ENCODE results near the gene SEC16A. TPM values are rescaled to one million over a fixed set of nuclear protein-coding genes. Genes with fewer than 3 reads are reported as not detected.
"Not testable (repeated sequence)": the region's sequence is repeated elsewhere in the genome, so short reads cannot be mapped to it uniquely, and the experiment has no call there.

The SEC16A gene
- total RNA-seq, 2 experiments from 2014 or later, result 86.8 to 89.2 TPM

DNA sequence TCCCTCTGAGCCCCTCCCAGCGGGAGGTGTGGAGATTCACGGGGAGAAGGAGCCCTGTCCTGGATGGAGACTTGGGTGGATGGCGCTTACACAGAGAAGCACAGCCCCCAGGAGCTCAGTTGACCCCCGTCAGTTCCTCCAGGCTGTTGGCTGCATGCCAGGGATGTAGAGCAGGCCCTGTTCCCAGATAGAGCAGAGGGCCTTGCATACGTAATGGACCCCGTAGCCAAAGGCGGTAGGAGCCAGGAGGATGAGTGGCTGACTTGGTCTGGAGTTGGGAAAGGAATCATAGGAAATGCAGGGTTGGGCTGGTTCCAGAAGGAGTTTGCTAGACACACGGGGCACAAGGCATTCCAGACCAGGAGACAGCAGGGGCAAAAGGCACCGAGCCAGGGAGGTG, 69.9 kb downstream of the SEC16A start:
- Mint-ChIP-seq H3K4me3 (no peak overlapping the region), H3K36me3 (ENCODE audit: low read depth) (peaks cover 49% of the 10 kb centered on the region), H3K27ac (no peak overlapping the region), H3K9me3 (ENCODE audit: insufficient read depth) (no peaks in the 10 kb centered on the region), H3K4me1 (ENCODE audit: low read depth) (peaks cover 41% of the 10 kb centered on the region), H3K27me3 (ENCODE audit: low read depth) (no peaks in the 10 kb centered on the region)
- DNase-seq (no peak), ATAC-seq (no peak)
- POLR2A ChIA-PET, result no interaction called here
- CTCF ChIA-PET, result no interaction called here

DNA sequence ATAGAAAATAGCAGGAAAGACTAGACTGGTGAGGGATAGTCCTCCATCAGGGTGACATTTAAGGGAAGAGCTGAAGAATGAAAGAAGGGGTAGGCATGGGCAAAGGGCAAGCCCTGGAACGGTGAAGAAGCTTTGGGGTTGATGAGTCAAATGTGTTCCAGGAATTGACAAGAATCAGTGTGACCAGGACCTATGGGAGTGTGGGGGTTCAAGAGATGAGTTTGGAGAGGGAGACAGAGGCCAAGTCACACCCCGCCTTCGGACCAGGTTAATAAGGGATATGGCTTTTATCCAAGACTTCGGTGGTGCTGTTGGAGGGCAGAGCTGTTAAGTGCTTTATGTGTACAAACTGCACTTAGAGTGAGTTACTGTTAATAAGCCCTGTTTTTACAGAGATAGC, 71.5 kb downstream of the SEC16A start:
- Mint-ChIP-seq H3K27ac (peak overlapping the region; percentile 92), H3K4me1 (ENCODE audit: low read depth) (peaks cover 51% of the 10 kb centered on the region), H3K4me3 (peak overlapping the region; percentile 92), H3K9me3 (ENCODE audit: insufficient read depth) (no peaks in the 10 kb centered on the region), H3K36me3 (ENCODE audit: low read depth) (peaks cover 51% of the 10 kb centered on the region), H3K27me3 (ENCODE audit: low read depth) (no peaks in the 10 kb centered on the region)
- ChIA-PET POLR2A (interaction anchor here (0.6 to 2.9 kb wide), 2 partner anchors 10 to 98 kb away, joined by 3 to 13 read pairs; partner anchors contain the start of gene SNAPC4), CTCF (no interaction called here)
- DNase-seq, result no peak
- ATAC-seq, result no peak

DNA sequence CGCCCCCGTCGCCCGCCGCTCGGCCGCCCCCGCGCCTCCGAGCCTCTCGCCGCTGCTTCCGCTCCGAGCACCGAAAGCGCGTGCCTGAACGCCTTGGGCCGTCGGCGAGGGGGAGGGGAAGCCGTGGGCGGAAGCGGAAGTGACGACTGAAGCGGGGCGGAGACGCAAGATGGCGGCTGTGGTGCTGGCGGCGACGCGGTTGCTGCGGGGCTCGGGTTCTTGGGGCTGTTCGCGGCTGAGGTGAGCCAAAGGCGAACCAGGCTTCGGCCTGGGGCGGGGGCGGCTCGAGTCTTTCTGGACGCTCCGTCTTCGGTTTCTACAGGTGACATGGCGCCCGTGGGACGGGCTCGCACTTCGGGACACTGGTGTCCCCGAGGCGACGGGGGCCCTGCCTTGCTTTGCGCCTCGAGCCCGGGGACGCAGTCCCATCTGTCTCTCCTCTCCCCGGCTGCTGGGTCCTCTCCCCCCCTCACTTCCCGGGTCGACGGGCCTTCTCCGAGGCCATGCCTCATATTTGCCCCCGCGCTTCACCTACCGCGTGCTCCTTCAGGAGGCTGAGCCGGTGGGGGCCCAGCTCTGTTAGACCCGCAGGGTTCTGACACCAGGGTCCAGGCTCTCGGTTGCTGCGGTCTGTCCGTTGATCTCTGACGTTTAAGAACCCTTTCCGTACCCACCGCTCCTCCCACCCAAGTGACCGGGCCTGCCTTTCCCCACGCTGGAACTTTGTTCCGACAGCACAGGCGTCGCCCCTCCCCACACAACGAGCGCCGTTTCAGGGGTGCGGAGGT, 72.1 kb downstream of the SEC16A start, which contains the start of the genes ENTR1 and PMPCA:
Gene ENTR1 (minus strand): TSS at position 115 of the 788 bp plus-strand sequence. CDS start 217 bp downstream, outside the sequence.
Gene PMPCA (plus strand): TSS at position 159 of the 788 bp plus-strand sequence. CDS start 11 bp downstream, at position 170.
- H3K36me3 Mint-ChIP-seq (ENCODE audit: low read depth), result peaks cover 50% of the 10 kb centered on the region
- peaks cover 56% of the 10 kb centered on the region for H3K4me1 Mint-ChIP-seq (ENCODE audit: low read depth)
- peak; percentile 82 for ATAC-seq
- DNase-seq, result peak; percentile 95
- no peaks in the 10 kb centered on the region for H3K27me3 Mint-ChIP-seq (ENCODE audit: low read depth)
- POLR2A ChIA-PET, result interaction anchor here (0.6 to 2.9 kb wide), 5 partner anchors 9 to 97 kb away, joined by 3 to 13 read pairs (median 4); partner anchors contain the start of genes DNLZ and SNAPC4
- no peaks in the 10 kb centered on the region for H3K9me3 Mint-ChIP-seq (ENCODE audit: insufficient read depth)
- peak within 1 kb of the TSS; percentile 92 for H3K4me3 Mint-ChIP-seq
- peak within 1 kb of the TSS; percentile 94 for H3K27ac Mint-ChIP-seq
- CTCF ChIA-PET, result interaction anchor here (1.0 to 1.8 kb wide), 4 partner anchors 10 to 234 kb away, joined by 3 to 14 read pairs (median 4); partner anchors contain the start of gene DNLZ

DNA sequence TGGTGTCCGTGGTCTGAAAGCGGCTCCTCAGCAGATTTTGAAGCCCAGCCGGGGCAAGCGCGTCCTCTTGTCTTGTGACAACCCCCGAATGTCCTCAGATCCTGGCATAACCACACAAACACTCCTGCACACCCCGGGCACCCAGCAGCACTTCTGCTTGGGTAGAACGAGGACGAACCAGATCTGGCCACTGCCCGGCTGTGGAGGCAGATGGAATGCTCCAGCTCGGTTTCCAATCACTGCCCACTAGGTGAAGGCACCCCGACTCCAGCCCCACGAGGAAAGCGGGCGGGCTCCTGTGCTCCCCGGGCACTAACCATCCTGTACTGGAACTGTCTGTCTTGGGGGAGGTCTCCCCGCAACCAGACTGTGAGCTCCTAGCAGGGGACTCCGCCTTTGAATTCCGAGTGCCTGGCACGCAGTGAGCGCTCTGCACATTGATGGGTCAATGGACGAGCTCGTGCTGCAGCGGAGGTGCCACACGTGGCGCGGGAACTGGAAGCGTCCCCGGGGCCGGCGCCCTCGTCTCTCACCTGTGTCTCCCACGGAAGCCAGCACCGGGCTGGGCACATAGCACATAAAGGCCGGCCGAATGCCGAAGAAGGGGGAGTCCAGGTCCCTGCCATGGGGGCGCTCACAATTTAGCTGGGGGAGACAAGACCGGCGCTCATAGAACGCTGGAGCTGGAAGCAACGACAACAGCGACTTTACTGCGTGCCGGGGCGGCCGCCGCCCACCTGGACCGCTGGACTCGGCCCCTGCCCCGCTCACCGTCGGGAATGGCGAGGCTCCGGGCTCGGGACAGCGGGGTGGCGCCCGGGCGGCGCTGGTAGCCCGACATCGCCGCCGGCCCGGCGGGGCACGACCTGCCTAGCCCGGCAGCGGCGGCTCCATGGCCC, 73.0 kb downstream of the SEC16A start:
- DNase-seq, result peak; percentile 50
- CTCF ChIA-PET, result interaction anchor here (0.6 to 1.8 kb wide), 6 partner anchors 9 to 432 kb away, joined by 3 to 14 read pairs (median 3); partner anchors contain the start of genes AJM1 and DNLZ
- Mint-ChIP-seq H3K4me1 (ENCODE audit: low read depth) (peaks cover 65% of the 10 kb centered on the region), H3K36me3 (ENCODE audit: low read depth) (peaks cover 56% of the 10 kb centered on the region), H3K27ac (peak overlapping the region; percentile 94), H3K4me3 (peak overlapping the region; percentile 90), H3K9me3 (ENCODE audit: insufficient read depth) (no peaks in the 10 kb centered on the region), H3K27me3 (ENCODE audit: low read depth) (no peaks in the 10 kb centered on the region)
- POLR2A ChIA-PET, result interaction anchor here (0.6 to 2.9 kb wide), 5 partner anchors 9 to 46 kb away, joined by 3 to 13 read pairs (median 4); partner anchors contain the start of genes DNLZ and SNAPC4
- ATAC-seq, result peak; percentile 34

DNA sequence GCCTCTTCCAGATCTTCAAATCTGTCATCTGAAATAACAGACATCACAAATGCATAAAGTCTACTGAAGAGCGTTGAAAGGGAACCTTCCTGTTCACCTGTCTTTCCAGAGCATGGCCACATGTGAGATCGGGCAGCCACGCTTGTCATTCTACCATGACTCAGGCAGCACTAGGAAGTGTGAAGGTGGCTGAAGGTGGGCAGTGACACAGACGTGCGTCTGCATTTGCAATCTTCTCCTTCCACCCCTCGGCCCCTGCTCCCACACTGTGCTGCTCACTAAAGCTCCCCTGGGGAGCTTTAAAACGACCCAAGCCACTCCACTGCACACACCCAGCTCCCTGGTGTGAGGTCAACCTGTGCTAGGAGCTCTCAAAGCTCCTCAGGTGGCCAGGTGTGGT, 74.9 kb downstream of the SEC16A start:
- no peaks in the 10 kb centered on the region for H3K27me3 Mint-ChIP-seq (ENCODE audit: low read depth)
- DNase-seq (no peak), ATAC-seq (no peak)
- H3K4me1 Mint-ChIP-seq (ENCODE audit: low read depth), result peaks cover 75% of the 10 kb centered on the region
- POLR2A ChIA-PET, result no interaction called here
- no peak overlapping the region for H3K27ac Mint-ChIP-seq
- peaks cover 57% of the 10 kb centered on the region for H3K36me3 Mint-ChIP-seq (ENCODE audit: low read depth)
- H3K4me3 Mint-ChIP-seq, result no peak overlapping the region
- CTCF ChIA-PET, result interaction anchor here (1.2 kb wide), 1 partner anchor 45 kb away, joined by 3 read pairs; the partner anchor contains the start of gene DNLZ
- no peaks in the 10 kb centered on the region for H3K9me3 Mint-ChIP-seq (ENCODE audit: insufficient read depth)

DNA sequence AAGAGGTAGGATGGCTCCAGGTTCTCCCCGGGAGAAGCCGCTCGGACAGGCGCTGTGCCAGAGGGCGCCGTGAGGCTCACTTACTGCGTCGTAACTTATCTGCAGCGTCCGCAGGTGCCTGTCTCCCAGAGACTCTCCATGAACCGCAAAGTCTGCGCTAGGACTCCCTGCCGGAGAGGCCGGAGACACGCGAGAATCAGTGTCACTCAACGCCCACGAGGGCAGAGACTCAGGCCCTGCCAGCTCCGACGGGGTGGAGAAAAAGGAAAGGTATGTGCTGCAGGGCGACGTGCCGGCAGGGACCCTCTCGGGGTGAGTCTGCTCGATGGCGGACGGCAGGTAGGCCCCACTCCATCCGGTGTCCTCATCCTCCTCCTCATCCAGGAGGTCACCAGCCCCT, 75.8 kb downstream of the SEC16A start:
- Mint-ChIP-seq H3K4me1 (ENCODE audit: low read depth) (peaks cover 78% of the 10 kb centered on the region), H3K36me3 (ENCODE audit: low read depth) (peaks cover 58% of the 10 kb centered on the region)
- H3K9me3 Mint-ChIP-seq (ENCODE audit: insufficient read depth); DNase-seq; H3K4me3 Mint-ChIP-seq; POLR2A ChIA-PET; H3K27me3 Mint-ChIP-seq (ENCODE audit: low read depth); H3K27ac Mint-ChIP-seq; ATAC-seq; CTCF ChIA-PET: not testable (repeated sequence)

DNA sequence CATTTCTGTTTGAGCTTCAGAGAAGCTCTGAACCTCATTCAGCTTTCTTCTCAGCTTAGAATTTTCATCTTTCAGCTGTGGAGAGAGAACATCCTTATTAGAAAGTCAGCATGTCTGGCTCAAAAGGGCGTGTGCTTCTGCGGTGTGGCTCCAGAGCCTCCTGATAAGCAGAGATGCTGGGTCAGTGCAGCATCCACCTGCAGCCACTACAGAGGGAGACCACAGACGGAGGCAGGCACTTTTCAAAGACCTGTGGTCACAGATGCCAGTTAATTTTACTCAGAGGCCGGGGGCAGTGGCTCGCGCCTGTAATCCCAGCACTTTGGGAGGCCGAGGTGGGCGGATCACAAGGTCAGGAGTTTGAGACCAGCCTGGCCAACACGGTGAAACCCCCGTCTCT, 76.9 kb downstream of the SEC16A start:
- H3K4me3 Mint-ChIP-seq; CTCF ChIA-PET; H3K9me3 Mint-ChIP-seq (ENCODE audit: insufficient read depth); ATAC-seq; H3K27me3 Mint-ChIP-seq (ENCODE audit: low read depth); POLR2A ChIA-PET; DNase-seq; H3K27ac Mint-ChIP-seq: not testable (repeated sequence)
- Mint-ChIP-seq H3K36me3 (ENCODE audit: low read depth) (peaks cover 60% of the 10 kb centered on the region), H3K4me1 (ENCODE audit: low read depth) (peaks cover 75% of the 10 kb centered on the region)

DNA sequence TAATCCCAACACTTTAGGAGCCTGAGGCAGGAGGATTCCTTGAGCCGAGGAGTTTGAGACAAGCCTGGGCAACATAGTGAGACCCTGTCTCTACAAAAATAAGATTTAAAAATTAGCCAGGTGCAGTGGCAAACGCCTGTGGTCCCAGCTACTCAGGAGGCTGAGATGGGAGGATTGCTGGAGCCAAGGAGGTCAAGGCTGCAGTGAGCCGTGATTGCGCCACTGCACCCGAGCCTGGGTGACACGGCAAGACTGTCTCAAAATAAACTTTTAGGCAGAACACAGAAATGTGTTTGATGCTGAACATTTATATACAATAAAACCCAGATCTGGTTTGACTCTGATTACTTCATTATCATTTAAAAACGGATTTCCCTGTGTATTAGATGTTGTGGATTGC, 77.4 kb downstream of the SEC16A start:
- no peaks in the 10 kb centered on the region for H3K9me3 Mint-ChIP-seq (ENCODE audit: insufficient read depth)
- H3K27ac Mint-ChIP-seq, result no peak overlapping the region
- POLR2A ChIA-PET, result no interaction called here
- peaks cover 60% of the 10 kb centered on the region for H3K36me3 Mint-ChIP-seq (ENCODE audit: low read depth)
- H3K4me1 Mint-ChIP-seq (ENCODE audit: low read depth), result peaks cover 78% of the 10 kb centered on the region
- H3K4me3 Mint-ChIP-seq, result no peak overlapping the region
- no peak for ATAC-seq
- H3K27me3 Mint-ChIP-seq (ENCODE audit: low read depth), result no peaks in the 10 kb centered on the region
- no peak for DNase-seq
- CTCF ChIA-PET, result no interaction called here

DNA sequence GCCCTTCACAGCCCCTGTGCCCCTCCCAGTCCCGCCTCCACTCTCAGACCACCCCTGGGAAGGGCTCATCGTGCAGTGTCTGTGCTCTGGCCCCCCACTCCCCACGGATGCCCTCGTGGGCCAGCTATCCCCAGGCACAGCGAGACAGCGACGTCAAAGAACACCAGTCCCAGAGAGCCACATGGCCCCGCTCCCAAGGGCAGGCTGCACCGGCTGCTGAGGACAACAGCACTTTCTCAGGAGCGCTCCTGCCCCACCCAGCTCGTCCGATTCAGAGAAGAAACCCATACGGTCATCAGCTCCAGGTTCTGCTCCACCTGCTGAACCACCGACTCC, 78.1 kb downstream of the SEC16A start:
- peak overlapping the region; percentile 65 for H3K4me3 Mint-ChIP-seq
- H3K27ac Mint-ChIP-seq, result peak overlapping the region; percentile 85
- H3K4me1 Mint-ChIP-seq (ENCODE audit: low read depth), result peaks cover 78% of the 10 kb centered on the region
- ATAC-seq (no peak), DNase-seq (no peak)
- H3K27me3 Mint-ChIP-seq (ENCODE audit: low read depth), result no peaks in the 10 kb centered on the region
- ChIA-PET CTCF (interaction anchor here (1.1 to 2.0 kb wide), 2 partner anchors 15 to 41 kb away, joined by 3 to 8 read pairs; partner anchors contain the start of gene DNLZ), POLR2A (interaction anchor here (1.6 to 1.9 kb wide), 2 partner anchors 12 to 41 kb away, joined by 3 to 8 read pairs; partner anchors contain the start of gene DNLZ)
- H3K36me3 Mint-ChIP-seq (ENCODE audit: low read depth), result peaks cover 57% of the 10 kb centered on the region
- H3K9me3 Mint-ChIP-seq (ENCODE audit: insufficient read depth), result no peaks in the 10 kb centered on the region

DNA sequence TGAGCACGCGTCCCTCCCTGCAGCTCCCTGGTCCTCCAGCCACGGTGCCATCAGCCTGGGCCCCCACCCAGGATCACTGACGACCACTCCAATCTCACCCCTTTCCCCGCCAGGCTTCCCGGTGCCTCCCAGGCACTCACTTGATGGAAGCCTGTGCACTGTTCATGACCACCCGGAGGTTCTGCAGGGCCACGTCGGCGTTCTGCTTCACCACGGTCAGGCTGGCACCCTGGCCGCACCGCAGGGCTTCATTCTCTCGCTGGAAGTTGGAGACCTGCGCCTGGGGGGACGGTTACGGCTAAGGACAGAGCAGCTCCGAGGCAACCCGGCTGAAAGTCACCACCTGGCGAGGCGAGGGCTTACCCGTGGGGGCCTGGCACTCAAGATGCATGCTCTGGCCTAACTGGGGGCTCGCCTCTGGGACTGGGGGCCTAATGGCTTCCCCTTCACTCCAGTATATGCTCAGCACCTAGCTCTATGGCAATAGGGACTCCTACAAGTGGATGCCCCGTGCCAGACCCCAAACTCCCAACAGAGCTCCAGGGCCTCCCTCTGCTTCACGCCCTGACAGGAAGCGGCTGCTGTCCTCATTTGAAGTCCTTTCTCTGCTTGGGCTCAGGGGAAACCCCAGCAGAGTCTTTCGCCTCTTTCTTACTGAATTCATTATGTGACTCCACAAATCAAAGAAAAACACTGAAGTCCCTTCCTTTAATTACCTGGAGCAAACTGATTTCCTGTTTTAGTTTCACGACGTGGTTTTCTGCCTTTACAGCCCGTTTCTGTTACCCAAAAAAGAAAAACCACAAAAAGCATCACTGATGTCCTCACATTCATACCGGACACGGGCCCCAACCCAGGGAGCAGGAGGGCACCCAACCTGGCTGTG, 78.7 kb downstream of the SEC16A start:
- Mint-ChIP-seq H3K36me3 (ENCODE audit: low read depth) (peaks cover 57% of the 10 kb centered on the region), H3K9me3 (ENCODE audit: insufficient read depth) (no peaks in the 10 kb centered on the region), H3K27ac (peak overlapping the region; percentile 85), H3K27me3 (ENCODE audit: low read depth) (no peaks in the 10 kb centered on the region), H3K4me1 (ENCODE audit: low read depth) (peaks cover 75% of the 10 kb centered on the region), H3K4me3 (peak overlapping the region; percentile 65)
- ChIA-PET CTCF (interaction anchor here (0.9 to 2.0 kb wide), 5 partner anchors 13 to 91 kb away, joined by 3 to 8 read pairs (median 3); partner anchors contain the start of gene DNLZ), POLR2A (interaction anchor here (0.7 to 1.9 kb wide), 6 partner anchors 12 to 435 kb away, joined by 3 to 8 read pairs (median 4); partner anchors contain the start of gene DNLZ)
- ATAC-seq (peak; percentile 7), DNase-seq (peak; percentile 67)

All from activated CD8-positive, alpha-beta T cell treated with anti-CD3 and anti-CD28 coated beads, Interleukin-2, amount 10 ng/mL, durations not matched to agents 7 days and 5 days (primary cell).